GM19452 (cell line): ENCODE data around the gene NXNL1.
"Not testable (repeated sequence)": the region's sequence is repeated elsewhere in the genome, so short reads cannot be mapped to it uniquely, and the experiment has no call there.

Source experiments
- ATAC-seq: cut with Tn5 transposase; IDR thresholded peaks from one replicate; pipeline ENCODE4 v1.9.1; 2021; ENCODE audit not compliant: unreplicated experiment

NXNL1 gene

GRCh38 chr19:17486545-17487240 is 26.0 kb upstream of the NXNL1 start:
- no peak for ATAC-seq

GRCh38 chr19:17484520-17485185 is 23.9 kb upstream of the NXNL1 start:
- ATAC-seq: no peak

- ATAC-seq: no peak
These were observed 22.9 kb upstream of the NXNL1 start for GRCh38 chr19:17483605-17484002.

- no peak for ATAC-seq
These were observed 22.3 kb upstream of the NXNL1 start for GRCh38 chr19:17482877-17483604.

GRCh38 chr19:17481986-17482385 is 21.3 kb upstream of the NXNL1 start:
- no peak for ATAC-seq

GRCh38 chr19:17479325-17479791 is 18.6 kb upstream of the NXNL1 start:
- ATAC-seq: no peak

GRCh38 chr19:17475541-17476115 is 14.9 kb upstream of the NXNL1 start:
- no peak for ATAC-seq

- ATAC-seq: not testable (repeated sequence)
These were observed 14.3 kb upstream of the NXNL1 start for GRCh38 chr19:17475011-17475540.

- ATAC-seq: no peak
These were observed 12.3 kb upstream of the NXNL1 start for GRCh38 chr19:17473041-17473440.

- no peak for ATAC-seq
These were observed 10.8 kb upstream of the NXNL1 start for GRCh38 chr19:17471410-17472125.

- peak; percentile 72 for ATAC-seq
These were observed 9.5 kb upstream of the NXNL1 start, which contains the start of gene SLC27A1 for GRCh38 chr19:17470068-17470841. Gene SLC27A1 (plus strand): TSS chr19:17470524. CDS start chr19:17470541, 17 bp downstream.

- peak; percentile 51 for ATAC-seq
These were observed 8.8 kb upstream of the NXNL1 start for GRCh38 chr19:17469481-17470067.

- no peak for ATAC-seq
These were observed 8.4 kb upstream of the NXNL1 start for GRCh38 chr19:17469092-17469480.

GRCh38 chr19:17468302-17469091 is 7.8 kb upstream of the NXNL1 start:
- ATAC-seq: no peak

GRCh38 chr19:17467471-17468301 is 7.0 kb upstream of the NXNL1 start:
- ATAC-seq: no peak

GRCh38 chr19:17466487-17466850 is 5.7 kb upstream of the NXNL1 start:
- ATAC-seq: no peak

GRCh38 chr19:17458970-17459369 is 1.8 kb downstream of the NXNL1 start:
- no peak for ATAC-seq

- no peak for ATAC-seq
These were observed 3.1 kb downstream of the NXNL1 start for GRCh38 chr19:17457616-17458015.
